Middle frontal gyrus (tissue), 1 donor: ENCODE results near the gene WDR91.

Source experiments
- DNase-seq: peaks from one replicate; pipeline ENCODE4 v3.0.0-alpha.2; 2015; ENCODE audit warnings: low spot score; ENCODE audit errors: extremely low spot score

WDR91 gene

DNA sequence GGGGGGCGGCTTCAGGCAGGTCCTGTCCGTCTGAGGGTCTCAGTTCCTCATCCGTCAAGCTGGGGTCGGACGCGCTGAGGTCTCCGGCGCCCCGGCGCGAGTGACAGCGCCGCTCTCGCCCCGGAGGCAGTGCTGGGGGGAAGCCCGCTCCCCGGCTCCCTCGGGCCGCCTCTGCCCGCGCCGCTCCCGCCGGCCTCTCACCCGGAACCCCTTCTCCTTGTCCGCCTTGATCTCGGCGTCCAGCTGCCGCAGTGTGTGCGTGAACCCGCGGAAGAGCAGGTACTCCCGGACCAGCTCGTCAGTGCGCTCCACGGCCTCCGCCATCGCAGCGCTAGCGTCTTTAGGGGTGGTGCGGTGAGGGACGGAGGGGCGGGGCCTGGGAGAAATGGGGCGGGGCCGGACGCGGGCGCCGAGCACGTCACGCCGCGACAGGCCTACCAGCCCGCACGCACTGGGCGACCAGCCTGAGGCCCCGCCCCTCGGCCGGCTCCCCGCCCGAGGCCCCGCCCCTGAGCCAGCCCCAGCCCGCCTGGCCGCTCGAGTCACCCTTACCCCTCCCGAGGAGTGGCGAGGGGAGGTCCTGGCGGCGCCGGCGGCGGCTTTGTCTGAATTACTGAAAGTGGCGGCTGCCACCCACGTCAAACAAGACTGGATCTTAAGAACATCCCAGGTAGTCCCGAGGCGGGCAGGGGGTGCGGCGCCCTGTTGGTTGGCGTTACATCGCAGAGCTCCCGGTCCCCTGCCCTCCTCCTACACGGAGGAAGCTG, at the start of gene WDR91:
WDR91 (minus strand) TSS at position 348 of the 767 bp plus-strand sequence; CDS start at position 324, 24 bp downstream.
- peak; percentile 89 for DNase-seq

DNA sequence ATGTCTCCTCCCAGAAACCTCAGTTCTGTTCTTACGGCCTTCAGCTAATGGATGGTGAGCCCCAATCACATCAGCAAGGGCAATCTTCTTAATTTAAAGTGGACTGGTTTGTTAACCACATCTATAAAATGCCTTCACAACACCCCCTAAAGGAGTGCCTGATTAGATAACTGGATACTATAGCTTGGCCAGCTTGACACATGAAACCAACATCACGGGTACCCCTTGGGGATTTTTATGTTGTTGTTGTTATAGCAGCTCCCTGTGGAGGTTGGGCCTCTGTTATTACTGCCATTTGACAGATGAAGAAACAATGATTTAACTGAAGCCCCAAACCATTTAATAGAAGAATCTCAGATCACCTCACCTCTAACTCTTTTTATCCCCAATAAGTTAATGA, 49.1 kb upstream of the WDR91 start:
- DNase-seq, result no peak

- DNase-seq, result no peak
Observed at GRCh38 chr7:135259702-135260101, 48.4 kb upstream of the WDR91 start.

GRCh38 chr7:135258585-135258984, 47.3 kb upstream of the WDR91 start:
- no peak for DNase-seq

- DNase-seq, result no peak
Observed at GRCh38 chr7:135257790-135258189, 46.5 kb upstream of the WDR91 start.

- DNase-seq, result peak; percentile 69
Observed at GRCh38 chr7:135253851-135254771, 42.8 kb upstream of the WDR91 start.

DNA sequence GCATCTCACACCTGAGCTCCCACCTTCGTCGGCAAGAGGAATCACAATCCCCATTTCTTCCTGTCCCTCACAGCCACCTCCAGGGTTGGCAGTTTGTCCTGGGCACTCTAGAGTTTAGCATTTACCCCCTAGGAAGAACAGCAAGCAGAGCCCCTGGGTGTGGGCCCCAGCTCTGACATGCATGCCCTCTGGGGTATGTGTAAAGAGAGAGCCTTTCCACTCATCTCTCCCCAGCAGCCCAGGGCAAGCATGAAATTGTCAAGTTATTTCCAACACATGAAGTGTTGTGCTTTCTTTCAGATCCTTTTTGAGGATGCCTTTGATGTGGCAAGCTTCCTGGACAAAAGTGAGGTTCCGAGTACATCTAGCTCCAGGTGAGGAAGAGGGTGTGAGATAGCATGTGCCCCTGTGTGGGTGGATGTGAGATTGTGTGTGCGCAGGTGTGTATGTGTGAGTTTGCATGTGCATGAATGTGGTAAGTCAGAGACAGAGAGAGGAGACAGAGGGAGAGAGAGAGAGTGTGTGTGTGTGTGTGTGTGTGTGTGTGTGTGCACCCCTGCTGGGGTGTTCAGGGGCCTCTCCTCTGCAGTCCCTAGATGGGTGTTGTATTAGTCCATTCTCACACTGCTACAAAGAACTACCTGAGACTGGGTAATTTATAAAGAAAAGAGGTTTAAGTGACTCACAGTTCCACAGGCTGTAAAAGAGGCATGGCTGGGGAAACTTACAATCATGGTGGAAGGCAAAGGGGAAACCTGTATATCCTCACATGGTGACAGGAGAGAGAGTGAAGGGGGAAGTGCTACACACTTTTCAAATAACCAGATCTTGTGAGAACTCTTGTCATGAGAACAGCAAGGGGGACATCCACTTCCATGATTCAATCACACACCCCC, 40.4 kb upstream of the WDR91 start:
- no peak for DNase-seq

GRCh38 chr7:135248546-135248945, 37.2 kb upstream of the WDR91 start:
- DNase-seq, result no peak

GRCh38 chr7:135247746-135248471, 36.6 kb upstream of the WDR91 start:
- DNase-seq, result no peak

DNA sequence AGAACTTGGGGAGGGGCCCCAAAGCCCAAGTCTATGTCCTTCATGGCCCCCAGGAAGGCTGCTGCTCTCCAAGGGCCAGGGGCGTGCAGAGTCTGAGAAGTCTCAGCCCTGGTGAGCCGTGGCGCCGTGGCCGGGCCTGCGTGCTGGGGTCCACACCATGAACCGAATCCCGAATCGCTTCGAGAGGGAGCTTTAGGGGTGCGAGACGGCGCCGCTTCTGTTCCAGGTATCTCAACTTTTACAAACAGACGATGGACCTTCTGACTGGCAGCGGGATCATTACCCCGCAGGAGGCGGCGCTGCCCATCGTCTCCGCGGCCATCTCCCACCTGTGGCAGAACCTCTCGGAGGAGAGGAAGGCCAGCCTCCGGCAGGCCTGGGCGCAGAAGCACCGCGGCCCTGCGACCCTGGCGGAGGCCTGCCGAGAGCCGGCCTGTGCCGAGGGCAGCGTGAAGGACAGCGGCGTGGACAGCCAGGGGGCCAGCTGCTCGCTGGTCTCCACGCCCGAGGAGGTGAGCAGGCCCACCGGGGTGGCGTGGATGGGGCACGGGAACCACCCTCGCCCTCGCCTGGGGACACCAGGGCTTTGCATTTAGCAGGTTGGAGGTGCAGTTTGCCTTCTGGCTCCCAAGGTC, 35.0 kb upstream of the WDR91 start:
- DNase-seq, result no peak

- no peak for DNase-seq
Observed at GRCh38 chr7:135245226-135246190, 34.2 kb upstream of the WDR91 start.

- no peak for DNase-seq
Observed at GRCh38 chr7:135242096-135242684, 30.9 kb upstream of the WDR91 start.

DNA sequence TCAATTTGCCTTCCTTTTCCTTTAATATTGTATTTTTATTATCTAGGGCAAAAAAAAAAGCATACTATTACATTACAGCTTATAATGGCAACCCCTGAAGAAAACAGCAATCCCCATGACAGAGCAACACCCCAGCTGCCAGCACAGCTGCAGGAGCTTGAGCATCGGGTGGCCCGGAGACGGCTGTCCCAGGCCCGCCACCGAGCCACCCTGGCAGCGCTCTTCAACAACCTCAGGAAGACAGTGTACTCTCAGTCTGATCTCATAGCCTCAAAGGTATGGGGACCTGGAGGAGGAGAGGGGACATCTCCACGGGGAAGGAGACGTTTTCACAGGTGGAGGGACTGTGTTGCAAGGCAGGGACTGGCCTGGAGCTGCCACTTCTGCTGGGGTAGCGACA, 29.1 kb upstream of the WDR91 start:
- DNase-seq, result no peak

DNA sequence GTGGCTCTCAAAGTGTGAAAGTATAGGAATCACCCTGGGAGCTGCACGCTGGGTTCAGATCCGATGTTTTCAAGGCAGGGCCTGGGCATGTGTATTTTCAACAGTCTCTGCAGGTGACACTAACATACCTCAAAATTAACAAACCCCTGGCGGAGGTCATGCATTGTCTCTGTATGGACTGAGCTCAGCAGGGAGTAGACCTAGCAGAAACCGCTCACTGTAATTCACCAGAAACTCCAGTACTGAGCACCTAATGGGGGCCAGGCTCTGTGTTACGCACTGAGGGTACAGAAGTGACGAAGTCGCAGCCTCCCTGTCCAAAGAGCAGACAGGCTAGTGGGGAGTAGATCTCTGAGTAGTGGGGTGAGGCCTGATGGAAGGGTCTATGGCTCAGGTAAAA, 27.9 kb upstream of the WDR91 start:
- DNase-seq, result no peak

DNA sequence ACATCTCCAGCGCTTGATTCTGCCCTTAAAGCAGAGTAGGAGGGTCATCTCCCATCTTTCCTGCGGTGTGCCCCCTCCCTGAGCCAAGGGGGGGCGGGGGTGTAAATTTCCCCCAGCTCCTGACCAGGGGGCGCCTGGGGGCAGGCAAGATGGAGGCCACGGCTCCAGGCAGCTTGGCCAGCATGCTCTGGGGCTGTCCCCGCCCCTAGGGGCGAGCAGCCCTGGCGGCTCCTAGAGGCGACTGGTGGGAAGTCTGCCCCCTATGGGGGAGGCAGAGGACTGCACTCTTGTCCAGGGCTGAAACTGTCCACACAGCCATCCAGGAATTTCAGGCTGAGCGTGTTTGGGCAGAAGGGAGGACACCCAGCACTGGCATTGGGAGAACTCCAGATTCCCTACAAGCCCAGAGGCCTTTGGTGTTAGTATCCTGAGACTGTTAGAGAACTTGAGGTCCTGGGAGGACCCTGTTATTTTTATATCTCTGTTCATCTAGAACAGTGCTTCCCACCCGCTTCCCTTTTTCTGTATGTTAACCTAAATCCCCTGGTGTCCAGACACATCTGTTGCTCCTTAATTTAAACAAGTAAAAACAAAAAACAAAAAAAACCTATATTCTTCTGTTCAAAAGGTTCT, 26.9 kb upstream of the WDR91 start:
- no peak for DNase-seq

GRCh38 chr7:135236727-135237126, 25.4 kb upstream of the WDR91 start:
- DNase-seq, result no peak

GRCh38 chr7:135235841-135236240, 24.5 kb upstream of the WDR91 start:
- DNase-seq, result no peak

DNA sequence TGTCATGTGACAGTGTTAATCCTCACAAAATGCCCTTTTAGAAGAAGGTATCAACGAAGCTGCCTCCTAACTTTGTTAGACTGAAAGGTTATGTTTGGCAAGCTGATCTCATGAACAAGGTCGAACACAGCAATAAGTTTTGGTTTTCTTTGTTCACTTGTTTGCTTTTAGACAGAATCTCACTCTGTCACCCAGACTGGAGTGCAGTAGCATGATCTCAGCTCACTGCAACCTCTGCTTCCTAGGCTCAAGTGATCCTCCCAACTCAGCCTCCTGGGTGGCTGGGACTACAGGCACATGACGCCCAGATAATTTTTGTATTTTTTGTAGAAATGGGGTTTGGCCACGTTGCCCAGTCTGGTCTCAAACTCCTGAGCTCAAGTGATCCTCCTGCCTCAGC, 23.4 kb upstream of the WDR91 start:
- DNase-seq, result no peak
